SHP77 (cell line): ENCODE data around the gene TSBP1.

Experiments used
- DNase-seq, 2 experiments: peaks; one replicate each; lab custom pipeline; 2025; lab: John Stamatoyannopoulos, UW

Gene TSBP1, protein sequence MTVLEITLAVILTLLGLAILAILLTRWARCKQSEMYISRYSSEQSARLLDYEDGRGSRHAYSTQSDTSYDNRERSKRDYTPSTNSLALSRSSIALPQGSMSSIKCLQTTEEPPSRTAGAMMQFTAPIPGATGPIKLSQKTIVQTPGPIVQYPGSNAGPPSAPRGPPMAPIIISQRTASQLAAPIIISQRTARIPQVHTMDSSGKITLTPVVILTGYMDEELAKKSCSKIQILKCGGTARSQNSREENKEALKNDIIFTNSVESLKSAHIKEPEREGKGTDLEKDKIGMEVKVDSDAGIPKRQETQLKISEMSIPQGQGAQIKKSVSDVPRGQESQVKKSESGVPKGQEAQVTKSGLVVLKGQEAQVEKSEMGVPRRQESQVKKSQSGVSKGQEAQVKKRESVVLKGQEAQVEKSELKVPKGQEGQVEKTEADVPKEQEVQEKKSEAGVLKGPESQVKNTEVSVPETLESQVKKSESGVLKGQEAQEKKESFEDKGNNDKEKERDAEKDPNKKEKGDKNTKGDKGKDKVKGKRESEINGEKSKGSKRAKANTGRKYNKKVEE

GRCh38 chr6:32371803-32372202, at the start of gene TSBP1:
Gene TSBP1, minus strand, starts transcription at chr6:32371903. Its CDS starts 197 bp downstream, at chr6:32371706.
- DNase-seq: no peak

DNA sequence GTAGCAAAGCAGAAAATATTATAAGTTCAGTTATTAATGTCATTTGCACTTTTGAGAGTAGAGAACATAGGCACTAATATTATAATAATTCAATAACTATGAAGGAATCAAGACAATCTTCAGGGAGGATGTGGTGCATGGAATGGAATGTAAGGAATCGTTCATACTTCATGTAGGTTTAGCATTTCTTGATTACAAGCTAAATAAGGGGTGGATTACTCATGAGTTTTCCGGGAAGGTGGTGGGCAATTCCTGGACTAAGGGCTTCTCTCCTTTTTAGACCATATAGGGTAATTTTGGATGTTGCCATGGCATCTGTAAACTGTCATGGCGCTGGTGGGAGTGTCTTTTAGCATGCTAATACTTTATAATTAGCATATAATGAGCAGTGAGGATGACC, 44.3 kb upstream of the TSBP1 start:
- no peak for DNase-seq

GRCh38 chr6:32415521-32416019, 43.9 kb upstream of the TSBP1 start:
- peak; percentile 41 to 50 for DNase-seq

DNA sequence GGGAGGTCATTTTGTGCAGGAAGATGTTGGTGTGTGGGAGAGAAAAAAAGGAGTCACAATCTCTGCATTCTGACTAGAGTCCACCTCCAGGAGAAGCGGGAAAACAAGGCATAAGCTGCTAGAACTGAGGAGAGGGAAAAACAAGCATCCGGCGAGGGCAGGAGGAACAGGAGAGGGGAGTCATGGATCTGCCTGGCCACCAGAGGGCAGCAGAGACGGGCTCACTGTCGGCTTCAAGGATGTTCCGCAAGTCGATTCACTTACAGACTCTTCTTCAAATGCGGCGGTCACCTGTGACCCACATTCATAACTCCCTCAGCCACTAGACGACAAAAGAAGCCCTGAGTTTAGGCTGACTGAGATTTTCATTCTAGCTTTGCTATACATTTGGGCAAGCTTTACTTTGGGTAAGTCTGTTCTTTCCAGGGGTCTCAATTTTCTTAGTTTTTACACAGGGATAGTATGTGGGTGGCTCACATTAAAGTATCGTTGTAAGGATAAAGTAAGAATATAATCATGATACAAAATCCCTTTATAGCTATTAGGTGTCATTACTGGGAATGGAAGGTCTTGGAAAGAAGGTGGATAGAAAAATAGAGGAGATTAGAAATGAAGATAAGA, 41.8 kb upstream of the TSBP1 start:
- DNase-seq: peak; percentile 37 to 47

DNA sequence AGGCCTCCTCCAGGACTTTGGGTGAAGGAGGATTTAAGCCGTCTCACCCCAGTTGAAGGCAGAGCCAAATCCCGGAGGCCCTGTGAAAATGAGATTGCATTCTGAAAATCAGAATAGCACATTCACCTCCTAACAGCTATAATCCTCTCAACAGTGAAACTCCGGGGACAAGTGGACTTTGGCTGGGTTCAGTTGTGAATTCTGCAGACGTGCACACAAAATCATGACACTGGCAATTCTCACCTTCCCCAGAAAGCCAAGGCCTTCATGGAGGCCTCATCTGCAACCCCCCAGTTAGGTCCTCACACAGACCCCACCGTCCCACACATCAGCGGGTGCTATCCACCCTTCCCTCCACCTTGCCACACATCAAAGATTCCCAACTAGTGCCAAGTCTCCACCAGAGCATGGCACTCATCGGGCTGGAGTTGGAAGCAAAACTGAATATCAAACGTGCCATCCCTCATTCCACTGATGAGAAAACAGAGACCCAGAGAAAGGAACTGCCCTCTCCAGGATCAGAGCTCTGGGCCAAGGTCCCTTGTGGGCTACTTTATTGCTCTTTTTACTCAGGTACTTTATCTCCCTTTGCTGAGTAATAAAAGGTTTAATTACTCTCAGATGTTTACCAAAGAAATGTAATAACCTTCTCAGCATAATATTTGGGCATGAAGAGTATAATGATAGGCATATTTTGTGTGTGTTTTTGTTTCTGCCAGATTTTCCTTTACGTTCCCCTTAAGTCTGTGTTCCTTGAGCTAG, 40.0 kb upstream of the TSBP1 start:
- no peak for DNase-seq

GRCh38 chr6:32410906-32411305, 39.2 kb upstream of the TSBP1 start:
- DNase-seq: no peak

GRCh38 chr6:32406857-32407256, 35.2 kb upstream of the TSBP1 start, which contains the start of gene BTNL2:
Gene BTNL2, minus strand, starts transcription at chr6:32407181. Its CDS starts 58 bp downstream, at chr6:32407123.
- no peak for DNase-seq

DNA sequence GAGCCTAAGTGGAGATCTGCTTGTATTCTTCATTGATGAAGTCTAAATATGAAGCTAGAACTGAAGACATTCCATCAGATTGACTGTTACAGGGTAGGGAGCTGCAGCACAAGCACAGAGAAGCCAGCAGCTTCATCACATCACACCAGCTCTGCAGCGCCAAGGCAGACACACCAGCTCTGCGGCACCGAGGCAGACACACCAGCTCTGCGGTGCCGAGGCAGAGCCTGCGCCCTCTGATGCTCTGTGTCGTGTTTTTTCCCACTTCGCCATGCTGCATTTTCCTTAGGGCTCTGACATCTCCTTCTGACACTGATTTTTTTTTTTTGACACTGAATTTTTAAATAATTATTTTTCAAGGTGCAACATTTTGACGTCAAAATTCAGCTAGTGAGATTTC, 34.5 kb upstream of the TSBP1 start:
- no peak for DNase-seq

DNA sequence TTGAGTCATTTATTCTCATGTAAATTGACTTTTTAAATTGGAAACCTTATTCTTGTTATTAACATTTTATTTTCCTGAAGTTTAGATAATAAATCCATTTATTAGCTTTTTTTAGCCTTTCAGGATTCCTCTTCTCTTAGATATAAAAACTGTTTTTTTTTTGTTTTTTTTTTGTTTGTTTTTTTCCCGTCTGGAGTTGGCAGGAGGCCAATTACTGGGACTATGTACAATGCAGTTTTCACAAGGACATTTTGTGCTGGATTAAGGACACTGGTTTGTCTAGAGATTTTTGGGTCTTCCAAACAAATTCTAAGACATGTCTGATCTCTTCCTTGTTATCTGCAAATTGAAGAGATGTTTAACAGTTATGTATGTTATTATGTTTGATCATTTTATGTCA, 34.0 kb upstream of the TSBP1 start:
- no peak for DNase-seq

- DNase-seq: no peak
These were observed 31.1 kb upstream of the TSBP1 start for GRCh38 chr6:32402812-32403211.

DNA sequence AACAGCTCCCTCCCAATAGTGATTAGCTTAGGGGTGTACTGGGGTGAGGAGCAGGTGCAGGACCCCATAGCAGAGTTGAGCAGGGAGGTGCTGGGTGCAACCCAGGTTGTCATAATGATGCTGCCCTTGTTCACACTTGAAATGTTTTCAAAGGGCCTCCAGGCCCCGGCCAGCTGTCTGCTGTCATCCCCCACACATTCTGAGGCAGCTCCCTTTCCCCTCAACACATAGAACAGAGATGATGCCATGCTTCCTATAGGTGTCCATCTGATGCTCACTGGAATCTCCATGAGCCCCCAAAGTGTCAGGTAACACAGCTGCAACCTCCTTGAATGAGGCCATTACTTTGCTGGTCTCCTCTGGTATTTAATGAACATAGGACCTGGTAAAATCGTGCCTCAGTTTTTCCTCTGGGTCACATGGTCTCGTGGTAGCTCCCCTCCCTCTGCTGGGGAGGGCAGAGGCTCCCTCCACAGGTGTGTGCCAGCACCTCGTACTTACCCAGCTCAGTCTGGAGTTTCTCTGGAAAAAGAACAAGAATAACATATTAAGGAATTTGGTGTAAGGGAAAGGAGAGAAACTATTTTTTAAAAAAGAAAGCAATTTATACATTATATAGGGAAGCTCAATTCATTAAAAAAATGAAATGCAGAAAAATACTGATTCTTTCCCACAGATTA, 29.7 kb upstream of the TSBP1 start:
- DNase-seq: no peak

GRCh38 chr6:32397252-32397920, 25.7 kb upstream of the TSBP1 start:
- DNase-seq: no peak

- no peak for DNase-seq
These were observed 24.3 kb upstream of the TSBP1 start for GRCh38 chr6:32396028-32396427.

- no peak for DNase-seq
These were observed 22.1 kb upstream of the TSBP1 start for GRCh38 chr6:32393665-32394420.

DNA sequence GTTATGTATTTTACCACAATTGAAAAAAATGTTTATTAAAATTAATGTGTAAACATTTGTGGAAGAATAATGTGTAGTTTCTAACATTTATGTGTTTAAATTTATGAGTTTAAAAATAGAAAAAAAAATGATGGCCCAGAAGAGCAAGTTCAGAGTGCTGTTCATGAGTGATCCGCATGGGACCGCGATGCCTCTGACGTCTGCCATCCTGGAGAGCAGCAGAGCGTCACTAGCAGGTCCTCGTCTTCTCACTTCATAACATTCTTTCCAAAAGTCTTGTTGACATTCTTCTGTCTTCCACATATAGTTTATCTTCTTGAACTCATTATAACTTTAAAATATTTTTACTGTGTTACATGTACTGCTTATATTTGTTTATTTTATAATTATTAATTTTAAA, 19.8 kb upstream of the TSBP1 start:
- no peak for DNase-seq

DNA sequence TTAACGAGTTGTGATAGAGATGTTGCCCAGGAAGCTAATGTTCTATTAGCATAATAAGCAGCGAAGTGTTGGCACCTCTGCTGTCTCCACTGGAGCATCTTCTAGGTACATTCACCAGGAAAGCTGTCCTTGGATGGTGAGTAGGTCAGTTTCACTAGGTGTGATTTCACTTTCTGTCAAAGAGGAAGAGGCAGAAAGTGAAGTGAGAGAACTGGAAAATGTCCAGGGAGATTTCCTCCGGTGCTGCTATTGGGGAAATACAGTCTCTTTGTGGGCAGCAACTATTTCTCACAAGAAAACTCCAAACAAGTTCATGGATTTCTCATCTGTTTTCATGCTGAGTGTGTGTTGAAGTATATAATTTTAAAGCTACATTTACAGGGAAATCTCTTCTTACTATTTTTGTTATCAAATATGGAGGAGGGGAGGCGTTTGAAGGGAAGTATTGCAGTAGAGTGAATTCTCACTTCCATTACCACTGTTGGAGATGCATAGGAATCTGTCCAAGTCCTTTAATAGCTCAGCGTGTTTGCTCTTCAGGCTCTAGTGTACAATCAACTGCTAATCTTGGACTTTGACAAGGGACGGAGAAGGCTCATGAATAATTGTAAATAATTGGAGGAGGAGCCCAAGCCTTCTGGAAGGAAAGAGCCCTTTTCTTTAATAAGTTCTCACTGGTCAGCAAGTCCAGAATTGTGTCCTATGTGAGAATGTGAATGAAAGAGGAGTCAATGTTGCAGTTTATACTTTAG, 16.1 kb upstream of the TSBP1 start:
- DNase-seq: no peak

DNA sequence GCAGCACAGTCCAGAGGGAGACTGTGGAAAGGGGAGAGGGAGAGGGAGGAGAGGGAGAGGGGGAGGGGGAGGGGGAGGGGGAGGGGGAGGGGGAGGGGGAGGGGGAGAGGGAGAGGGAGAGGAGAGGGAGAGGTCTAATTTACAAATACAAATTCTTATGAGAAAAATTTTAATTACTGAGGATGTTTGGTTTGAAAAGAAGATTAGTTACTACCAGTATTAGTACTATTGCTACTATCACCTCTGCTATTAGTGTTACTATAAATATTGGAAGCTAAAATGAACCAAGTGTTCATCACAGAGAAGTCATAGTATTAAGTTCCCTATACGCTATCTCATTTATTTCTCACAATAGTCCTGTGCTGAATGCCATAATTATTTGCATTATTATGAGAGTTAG, 14.3 kb upstream of the TSBP1 start:
- DNase-seq: no peak

- no peak for DNase-seq
These were observed 11.2 kb upstream of the TSBP1 start for GRCh38 chr6:32382757-32383420.

DNA sequence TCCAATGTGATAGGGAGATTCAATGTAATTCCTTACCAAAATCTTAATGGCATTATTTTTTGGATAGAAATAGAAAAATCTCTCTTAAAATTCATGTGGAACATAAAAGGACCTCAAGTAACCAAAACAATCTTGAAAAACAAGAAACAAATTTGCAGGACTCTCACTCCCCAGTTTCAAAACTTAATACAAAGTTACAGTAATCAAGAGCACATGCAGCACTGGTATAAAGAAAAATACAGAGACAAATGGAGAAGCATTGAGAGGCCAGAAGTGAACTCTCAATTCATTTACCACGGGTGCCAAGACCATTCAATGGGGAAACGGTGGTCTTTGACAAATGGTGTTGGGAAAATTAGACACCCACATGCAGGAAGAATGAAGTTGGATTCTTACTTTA, 7.8 kb upstream of the TSBP1 start:
- DNase-seq: no peak
